Fibroblast of mammary gland (primary cell): ENCODE results near the gene PKM.
"Not testable (repeated sequence)": the region's sequence is repeated elsewhere in the genome, so short reads cannot be mapped to it uniquely, and the experiment has no call there.

Experiments used
- DNase-seq: peaks from one replicate; pipeline ENCODE4 v3.0.0-alpha.2; 2010; ENCODE audit warnings: low read depth
- H3K4me3 ChIP-seq: 2 replicates; pipeline ENCODE4 v1.5.1; 2011; ENCODE audit warnings: low read depth, mild to moderate bottlenecking, low read length, moderate library complexity; ENCODE audit not compliant: control insufficient read depth
- CTCF ChIP-seq: conservative IDR thresholded peaks from 2 replicates; pipeline ENCODE4 v1.5.1; 2011; ENCODE audit warnings: low read depth, low read length, inconsistent platforms; ENCODE audit not compliant: control insufficient read depth, insufficient read depth

PKM gene

GRCh38 chr15:72231066-72231832, at the start of gene PKM:
TSS of gene PKM (minus strand) at chr15:72231190. CDS start at chr15:72219097, 12,093 bp downstream.
- H3K4me3 ChIP-seq, result peak within 1 kb of the TSS; percentile 96
- peak; percentile 97 for DNase-seq
- TF ChIP-seq CTCF, result no peak

GRCh38 chr15:72280751-72281150, 49.8 kb upstream of the PKM start:
- no peak for DNase-seq
- no peak overlapping the region for H3K4me3 ChIP-seq
- TF ChIP-seq CTCF, result no peak

- no peak for TF ChIP-seq CTCF
- DNase-seq, result no peak
- H3K4me3 ChIP-seq, result no peak overlapping the region
These were observed 47.7 kb upstream of the PKM start for GRCh38 chr15:72278737-72279136.

GRCh38 chr15:72276326-72276700, 45.3 kb upstream of the PKM start:
- H3K4me3 ChIP-seq, result no peak overlapping the region
- DNase-seq, result no peak
- no peak for TF ChIP-seq CTCF

GRCh38 chr15:72275635-72276325, 44.8 kb upstream of the PKM start:
- H3K4me3 ChIP-seq, DNase-seq: not testable (repeated sequence)

GRCh38 chr15:72272997-72273352, 42.0 kb upstream of the PKM start:
- no peak for TF ChIP-seq CTCF
- DNase-seq, result no peak
- H3K4me3 ChIP-seq, result peak overlapping the region; percentile 50

GRCh38 chr15:72272213-72272996, 41.4 kb upstream of the PKM start, which contains the start of gene PARP6:
TSS of gene PARP6 (minus strand) at chr15:72272554. CDS start at chr15:72267477, 5,077 bp downstream.
- DNase-seq, result peak; percentile 96
- TF ChIP-seq CTCF, result peak; percentile 56
- H3K4me3 ChIP-seq, result peak within 1 kb of the TSS; percentile 83
